ENCODE data around the gene PIGK.

DNA sequence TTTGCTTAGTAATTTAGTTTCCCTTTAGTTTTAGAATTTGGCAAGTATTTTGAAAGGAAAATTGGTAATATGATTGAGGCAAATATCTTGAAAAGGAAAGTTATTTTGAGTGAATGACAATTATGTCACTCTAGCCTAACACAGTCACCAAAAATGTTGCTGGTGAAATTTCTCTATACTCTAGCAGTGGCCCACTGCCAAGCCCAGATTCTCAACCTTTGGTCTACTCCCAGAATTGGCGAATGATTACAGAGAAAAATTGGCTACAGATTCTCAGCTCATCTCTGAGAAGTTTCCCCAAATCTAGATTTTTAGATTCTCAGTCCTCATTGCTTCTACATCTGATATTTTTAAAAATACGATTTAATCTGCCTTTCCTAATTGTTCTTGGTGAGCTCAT is 84.9 kb downstream of the PIGK start:
- TF ChIP-seq, protein P1, sequence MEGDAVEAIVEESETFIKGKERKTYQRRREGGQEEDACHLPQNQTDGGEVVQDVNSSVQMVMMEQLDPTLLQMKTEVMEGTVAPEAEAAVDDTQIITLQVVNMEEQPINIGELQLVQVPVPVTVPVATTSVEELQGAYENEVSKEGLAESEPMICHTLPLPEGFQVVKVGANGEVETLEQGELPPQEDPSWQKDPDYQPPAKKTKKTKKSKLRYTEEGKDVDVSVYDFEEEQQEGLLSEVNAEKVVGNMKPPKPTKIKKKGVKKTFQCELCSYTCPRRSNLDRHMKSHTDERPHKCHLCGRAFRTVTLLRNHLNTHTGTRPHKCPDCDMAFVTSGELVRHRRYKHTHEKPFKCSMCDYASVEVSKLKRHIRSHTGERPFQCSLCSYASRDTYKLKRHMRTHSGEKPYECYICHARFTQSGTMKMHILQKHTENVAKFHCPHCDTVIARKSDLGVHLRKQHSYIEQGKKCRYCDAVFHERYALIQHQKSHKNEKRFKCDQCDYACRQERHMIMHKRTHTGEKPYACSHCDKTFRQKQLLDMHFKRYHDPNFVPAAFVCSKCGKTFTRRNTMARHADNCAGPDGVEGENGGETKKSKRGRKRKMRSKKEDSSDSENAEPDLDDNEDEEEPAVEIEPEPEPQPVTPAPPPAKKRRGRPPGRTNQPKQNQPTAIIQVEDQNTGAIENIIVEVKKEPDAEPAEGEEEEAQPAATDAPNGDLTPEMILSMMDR (IDR thresholded peaks at IDR 0.05): no peak
- TF ChIP-seq POLR2A (IDR thresholded peaks at IDR 0.05): no peak
